ENCODE results near the gene EFHC2. TPM values are rescaled to one million over a fixed set of nuclear protein-coding genes. Genes with fewer than 3 reads are reported as not detected.

EFHC2 gene
- total and polyA plus RNA-seq, 2 of the 8 experiments (the other 6 are each of a cell fraction or from before 2014, with no cell fraction given) = 1.8 to 3.4 TPM

- H3K4ac ChIP-seq (replicated peaks; ENCODE audit: insufficient read length, low read depth, low read length) = no peak overlapping the region
- no peaks in the 10 kb centered on the region for H3K4me1 ChIP-seq (replicated peaks in 1 of 4; ENCODE audit: control insufficient read depth in 3 of 4, insufficient read depth in 4 of 4, low read length in 3 of 4)
- no peak overlapping the region for H3K14ac ChIP-seq (ENCODE audit: insufficient read length)
- ChIA-PET POLR2A (ENCODE audit: partially characterized antibody) (no interaction called here), CTCF (ENCODE audit: partially characterized antibody) (no interaction called here)
- H3K36me3 ChIP-seq (ENCODE audit: control insufficient read depth in 2 of 4, insufficient read depth in 4 of 4, low read length in 3 of 4) = no peaks in the 10 kb centered on the region
- H3K9ac ChIP-seq (replicated peaks in 1 of 4; ENCODE audit: extremely low read depth in 1 of 4, low read depth in 3 of 4, low read length in 3 of 4) = no peak overlapping the region
- no peak overlapping the region for H2BK20ac ChIP-seq (ENCODE audit: low read length)
- no peaks in the 10 kb centered on the region for H4K20me1 ChIP-seq (replicated peaks in 1 of 2; ENCODE audit: control insufficient read depth in 1 of 2, insufficient read depth in 2 of 2, low read length in 2 of 2)
- H2AFZ ChIP-seq (ENCODE audit: low read length) = no peak overlapping the region
- H4K8ac ChIP-seq (ENCODE audit: extremely low read depth, insufficient read depth, low read length) = no peak overlapping the region
- no peaks in the 10 kb centered on the region for H3K9me3 ChIP-seq (ENCODE audit: insufficient read depth in 2 of 2, low read depth in 1 of 2, low read length in 1 of 2)
- H2AK5ac ChIP-seq (ENCODE audit: low read depth, low read length) = no peak overlapping the region
- H2BK120ac ChIP-seq (replicated peaks; ENCODE audit: low read depth, low read length) = no peak overlapping the region
- no peak overlapping the region for H3K23ac ChIP-seq (ENCODE audit: insufficient read length)
- DNase-seq (ENCODE audit: low read depth in 1 of 2, low spot score in 2 of 2) (no peak), FAIRE-seq (no peak)
- WGBS, 2 experiments (ENCODE audit: extremely low coverage in 1 of 2, insufficient coverage in 1 of 2, insufficient read length in 1 of 2, insufficient replicate concordance in 2 of 2, low coverage in 1 of 2, low lambda C conversion rate in 2 of 2, missing lambda C conversion rate in 1 of 2) = 88% methylated on average over 2 of the region's 2 CpGs; no CpG with 5 or more reads in 1 of the 2 experiments
- no peak overlapping the region for H3K4me3 ChIP-seq (ENCODE audit: extremely low read depth in 1 of 4, insufficient read depth in 2 of 4, low read depth in 3 of 4, low read length in 4 of 4)
- no peak overlapping the region for H2BK15ac ChIP-seq (ENCODE audit: low read length)
- H2BK5ac ChIP-seq (ENCODE audit: low read depth, low read length) = no peak overlapping the region
- H3K27me3 ChIP-seq (replicated peaks in 1 of 4; ENCODE audit: control insufficient read depth in 3 of 4, extremely low read depth in 1 of 4, insufficient read depth in 3 of 4, low read length in 3 of 4) = no peaks in the 10 kb centered on the region
- no peaks in the 10 kb centered on the region for H3K23me2 ChIP-seq (ENCODE audit: low read depth, low read length)
- no peak overlapping the region for H3K18ac ChIP-seq (ENCODE audit: extremely low read depth, low read length)
- no peak overlapping the region for H4K5ac ChIP-seq (ENCODE audit: insufficient read length, low read depth, low read length)
- no peaks in the 10 kb centered on the region for H3K79me2 ChIP-seq (ENCODE audit: control insufficient read depth in 1 of 2, insufficient read depth in 2 of 2, low read length in 2 of 2)
- no peak overlapping the region for H2BK12ac ChIP-seq (ENCODE audit: low read depth, low read length)
- H3K79me1 ChIP-seq (ENCODE audit: low read depth, low read length) = no peaks in the 10 kb centered on the region
- H3K4me2 ChIP-seq (ENCODE audit: insufficient read depth in 1 of 2, low read depth in 2 of 2, low read length in 2 of 2) = no peak overlapping the region
- no peak overlapping the region for H3K27ac ChIP-seq (ENCODE audit: low read depth, low read length)
- no peak overlapping the region for H4K91ac ChIP-seq (replicated peaks; ENCODE audit: insufficient read length, low read length)
- no peak overlapping the region for H3K56ac ChIP-seq (replicated peaks; ENCODE audit: insufficient read length, low read depth, low read length)
- no peak for TF ChIP-seq SIRT6 (IDR thresholded peaks at IDR 0.05; ENCODE audit: low read length)
- no peak for TF ChIP-seq SAP30 (IDR thresholded peaks at IDR 0.05; ENCODE audit: insufficient read depth, insufficient replicate concordance, low read length)
- no peak for TF ChIP-seq CBX5 (IDR thresholded peaks at IDR 0.05; ENCODE audit: low read depth, low read length)
- no peak for TF ChIP-seq HDAC6 (IDR thresholded peaks at IDR 0.05; ENCODE audit: low read depth, low read length)
- no peak for TF ChIP-seq KDM5A (IDR thresholded peaks at IDR 0.05; ENCODE audit: low read length)
- TF ChIP-seq TAF1 (IDR thresholded peaks at IDR 0.05; ENCODE audit: low read depth, low read length) = no peak
- no peak for TF ChIP-seq MAFK (IDR thresholded peaks at IDR 0.05; ENCODE audit: low read depth, low read length)
- TF ChIP-seq BACH1 (IDR thresholded peaks at IDR 0.05; ENCODE audit: low read length) = no peak
- TF ChIP-seq CBX8 (IDR thresholded peaks at IDR 0.05; ENCODE audit: borderline replicate concordance, low read depth, low read length) = no peak
- no peak for TF ChIP-seq POU5F1 (IDR thresholded peaks at IDR 0.05; ENCODE audit: low read depth, low read length)
- no peak for TF ChIP-seq TAF7 (optimal IDR thresholded peaks at IDR 0.05; ENCODE audit: borderline replicate concordance, low read depth, low read length)
- no peak for TF ChIP-seq BRCA1 (IDR thresholded peaks at IDR 0.05; ENCODE audit: low read depth, low read length)
- no peak for TF ChIP-seq POLR2A (IDR thresholded peaks at IDR 0.05; ENCODE audit: control extremely low read depth in 1 of 2, low read depth in 2 of 2, low read length in 2 of 2)
- TF ChIP-seq SP1 (IDR thresholded peaks at IDR 0.05; ENCODE audit: low read depth, low read length) = no peak
These were observed 34.6 kb downstream of the EFHC2 start for GRCh38 chrX:44308869-44309268.
